Measurements from ENCODE around the gene SCCPDH.

Gene SCCPDH

GRCh38 chr1:246793356-246793896, 69.2 kb downstream of the SCCPDH start:
- Mint-ChIP-seq H3K4me3 (no peak overlapping the region), H3K4me1 (ENCODE audit: low read depth) (peaks cover 5% of the 10 kb centered on the region), H3K36me3 (no peaks in the 10 kb centered on the region), H3K27ac (no peak overlapping the region), H3K9me3 (ENCODE audit: low read depth) (no peaks in the 10 kb centered on the region), H3K27me3 (peaks cover 10% of the 10 kb centered on the region)

- H3K27ac Mint-ChIP-seq, result no peak overlapping the region
- peaks cover 2% of the 10 kb centered on the region for H3K4me1 Mint-ChIP-seq (ENCODE audit: low read depth)
- H3K9me3 Mint-ChIP-seq (ENCODE audit: low read depth), result no peaks in the 10 kb centered on the region
- no peaks in the 10 kb centered on the region for H3K36me3 Mint-ChIP-seq
- H3K4me3 Mint-ChIP-seq, result no peak overlapping the region
- peaks cover 9% of the 10 kb centered on the region for H3K27me3 Mint-ChIP-seq
Measured at GRCh38 chr1:246794048-246794827, 70.0 kb downstream of the SCCPDH start.

GRCh38 chr1:246794828-246795671, 70.8 kb downstream of the SCCPDH start:
- Mint-ChIP-seq H3K9me3 (ENCODE audit: low read depth) (no peaks in the 10 kb centered on the region), H3K4me1 (ENCODE audit: low read depth) (no peaks in the 10 kb centered on the region), H3K27ac (no peak overlapping the region), H3K36me3 (no peaks in the 10 kb centered on the region), H3K27me3 (peaks cover 7% of the 10 kb centered on the region), H3K4me3 (no peak overlapping the region)

- no peak overlapping the region for H3K27ac Mint-ChIP-seq
- H3K9me3 Mint-ChIP-seq (ENCODE audit: low read depth), result no peaks in the 10 kb centered on the region
- H3K27me3 Mint-ChIP-seq, result peaks cover 2% of the 10 kb centered on the region
- no peak overlapping the region for H3K4me3 Mint-ChIP-seq
- H3K4me1 Mint-ChIP-seq (ENCODE audit: low read depth), result no peaks in the 10 kb centered on the region
- no peaks in the 10 kb centered on the region for H3K36me3 Mint-ChIP-seq
Measured at GRCh38 chr1:246795906-246796694, 71.9 kb downstream of the SCCPDH start.

GRCh38 chr1:246797157-246797556, 72.9 kb downstream of the SCCPDH start:
- H3K9me3 Mint-ChIP-seq (ENCODE audit: low read depth), result no peaks in the 10 kb centered on the region
- H3K27ac Mint-ChIP-seq, result no peak overlapping the region
- no peaks in the 10 kb centered on the region for H3K4me1 Mint-ChIP-seq (ENCODE audit: low read depth)
- H3K27me3 Mint-ChIP-seq, result peaks cover 2% of the 10 kb centered on the region
- H3K4me3 Mint-ChIP-seq, result no peak overlapping the region
- H3K36me3 Mint-ChIP-seq, result no peaks in the 10 kb centered on the region

- Mint-ChIP-seq H3K4me1 (ENCODE audit: low read depth) (no peaks in the 10 kb centered on the region), H3K4me3 (no peak overlapping the region), H3K27me3 (peaks cover 2% of the 10 kb centered on the region), H3K9me3 (ENCODE audit: low read depth) (no peaks in the 10 kb centered on the region), H3K27ac (no peak overlapping the region), H3K36me3 (no peaks in the 10 kb centered on the region)
Measured at GRCh38 chr1:246797597-246797996, 73.4 kb downstream of the SCCPDH start.

GRCh38 chr1:246798107-246798506, 73.9 kb downstream of the SCCPDH start:
- H3K4me3 Mint-ChIP-seq, result no peak overlapping the region
- H3K36me3 Mint-ChIP-seq, result no peaks in the 10 kb centered on the region
- no peaks in the 10 kb centered on the region for H3K4me1 Mint-ChIP-seq (ENCODE audit: low read depth)
- H3K27me3 Mint-ChIP-seq, result no peaks in the 10 kb centered on the region
- H3K27ac Mint-ChIP-seq, result no peak overlapping the region
- H3K9me3 Mint-ChIP-seq (ENCODE audit: low read depth), result no peaks in the 10 kb centered on the region

GRCh38 chr1:246798606-246799496, 74.6 kb downstream of the SCCPDH start:
- Mint-ChIP-seq H3K9me3 (ENCODE audit: low read depth) (no peaks in the 10 kb centered on the region), H3K27ac (no peak overlapping the region), H3K36me3 (no peaks in the 10 kb centered on the region), H3K27me3 (no peaks in the 10 kb centered on the region), H3K4me3 (no peak overlapping the region), H3K4me1 (ENCODE audit: low read depth) (no peaks in the 10 kb centered on the region)

GRCh38 chr1:246800356-246800755, 76.1 kb downstream of the SCCPDH start:
- H3K4me3 Mint-ChIP-seq, result no peak overlapping the region
- H3K9me3 Mint-ChIP-seq (ENCODE audit: low read depth), result no peaks in the 10 kb centered on the region
- H3K27ac Mint-ChIP-seq, result no peak overlapping the region
- H3K4me1 Mint-ChIP-seq (ENCODE audit: low read depth), result no peaks in the 10 kb centered on the region
- H3K27me3 Mint-ChIP-seq, result no peaks in the 10 kb centered on the region
- no peaks in the 10 kb centered on the region for H3K36me3 Mint-ChIP-seq

GRCh38 chr1:246800756-246801155, 76.5 kb downstream of the SCCPDH start:
- Mint-ChIP-seq H3K27ac (no peak overlapping the region), H3K36me3 (no peaks in the 10 kb centered on the region), H3K27me3 (no peaks in the 10 kb centered on the region), H3K4me1 (ENCODE audit: low read depth) (no peaks in the 10 kb centered on the region), H3K4me3 (no peak overlapping the region), H3K9me3 (ENCODE audit: low read depth) (no peaks in the 10 kb centered on the region)

GRCh38 chr1:246801241-246802020, 77.2 kb downstream of the SCCPDH start:
- H3K27ac Mint-ChIP-seq, result no peak overlapping the region
- H3K27me3 Mint-ChIP-seq, result no peaks in the 10 kb centered on the region
- H3K4me3 Mint-ChIP-seq, result no peak overlapping the region
- no peaks in the 10 kb centered on the region for H3K36me3 Mint-ChIP-seq
- no peaks in the 10 kb centered on the region for H3K9me3 Mint-ChIP-seq (ENCODE audit: low read depth)
- H3K4me1 Mint-ChIP-seq (ENCODE audit: low read depth), result no peaks in the 10 kb centered on the region

GRCh38 chr1:246803373-246803772, 79.2 kb downstream of the SCCPDH start:
- H3K27ac Mint-ChIP-seq, result no peak overlapping the region
- no peaks in the 10 kb centered on the region for H3K36me3 Mint-ChIP-seq
- H3K27me3 Mint-ChIP-seq, result no peaks in the 10 kb centered on the region
- H3K4me3 Mint-ChIP-seq, result no peak overlapping the region
- H3K9me3 Mint-ChIP-seq (ENCODE audit: low read depth), result no peaks in the 10 kb centered on the region
- H3K4me1 Mint-ChIP-seq (ENCODE audit: low read depth), result no peaks in the 10 kb centered on the region

- Mint-ChIP-seq H3K4me1 (ENCODE audit: low read depth) (no peaks in the 10 kb centered on the region), H3K36me3 (no peaks in the 10 kb centered on the region), H3K9me3 (ENCODE audit: low read depth) (no peaks in the 10 kb centered on the region), H3K4me3 (no peak overlapping the region), H3K27me3 (no peaks in the 10 kb centered on the region), H3K27ac (no peak overlapping the region)
Measured at GRCh38 chr1:246803883-246804282, 79.7 kb downstream of the SCCPDH start.

Data from activated naive CD8-positive, alpha-beta T cell (primary cell).